Vagina (tissue), 2 donors: ENCODE data around the gene OR11G2.

Source experiments
- CTCF ChIP-seq, 3 experiments: fragments of 450-650 bp in 2 of 3; fragments of 200-600 bp in 1 of 3; sonication (generic) in 1 of 3; IDR thresholded peaks; one replicate each; pipeline ENCODE4 v1.5.1; 2017 to 2019; ENCODE audit warnings: antibody characterized with exemption in 3 of 3, mild to moderate bottlenecking in 2 of 3, moderate library complexity in 2 of 3
- POLR2A ChIP-seq, 2 donors: fragments of 450-650 bp; IDR thresholded peaks; one replicate each; pipeline ENCODE4 v1.6.1; 2017; ENCODE audit warnings: antibody characterized with exemption in 2 of 2, mild to moderate bottlenecking in 2 of 2, moderate library complexity in 2 of 2

GRCh38 chr14:20215196-20215595 lies 24.5 kb downstream of the OR11G2 start:
- no peak for TF ChIP-seq POLR2A (IDR thresholded peaks at IDR 0.05)
- no peak for TF ChIP-seq CTCF (IDR thresholded peaks at IDR 0.05)
